Left lung (tissue), 10 donors: ENCODE data around the gene MRRF. TPM values are rescaled to one million over a fixed set of nuclear protein-coding genes. Genes with fewer than 3 reads are reported as not detected.
A peak's percentile ranks its signal among the peaks of the same experiment; 100 is the strongest.

ENCODE experiments used
- ATAC-seq: fragments of 200-7000 bp; cut with Tn5 transposase; one replicate; pipeline ENCODE4 v1.9.1; 2020; ENCODE audit warnings: moderate library complexity
- DNase-seq, 4 donors: peaks; one replicate each; pipeline ENCODE4 v3.0.0-alpha.2; 2013 to 2020
- H3K27ac ChIP-seq, 2 donors: fragments of 200-600 bp; sonication (generic) in 1 of 2; one replicate each; pipeline versions ENCODE4 v1.5.0 to v1.8.0; 2020 to 2021
- H3K27me3 ChIP-seq, 2 donors: fragments of 200-600 bp; sonication (generic) in 1 of 2; one replicate each; pipeline versions ENCODE4 v1.5.0 to v1.8.0; 2020 to 2021
- H3K36me3 ChIP-seq, 2 donors: fragments of 200-600 bp; sonication (generic) in 1 of 2; one replicate each; pipeline versions ENCODE4 v1.5.0 to v1.8.0; 2020 to 2021
- H3K4me1 ChIP-seq, 2 donors: fragments of 200-600 bp; one replicate each; pipeline ENCODE4 v1.8.0; 2021
- H3K4me3 ChIP-seq, 2 donors: fragments of 200-600 bp; sonication (generic) in 1 of 2; one replicate each; pipeline versions ENCODE4 v1.5.0 to v1.8.0; 2020 to 2021; ENCODE audit warnings: mild to moderate bottlenecking in 1 of 2
- H3K9me3 ChIP-seq, 2 donors: fragments of 200-600 bp; sonication (generic) in 1 of 2; one replicate each; pipeline versions ENCODE4 v1.5.0 to v1.8.0; 2020 to 2021
- intact Hi-C, 2 donors: fragments of 100-400 bp; cut with DNase I; formaldehyde crosslinking; loops; one replicate each; pipeline versions ENCODE4 v1.11.2 to v1.14.2; 2022
- polyA plus RNA-seq, 6 donors: library from polyadenylated mRNA; unstranded; fragments of 120-200 nt; gene quantifications; one replicate each; pipeline ENCODE4 v1.2.1, GENCODE V29; 2013; ENCODE audit not compliant: insufficient read length in 6 of 6
- total RNA-seq, 2 donors: library from RNA; stranded (reverse); fragmentation: NEBNext Ultra II Directional; extraction: Animal tissue kit (Norgen Biotek cat#: 25700); gene quantifications; one replicate each; pipeline ENCODE4 v1.2.1, GENCODE V29; 2021
- TF ChIP-seq, protein P1 (sequence below), 2 donors: fragments of 200-600 bp; sonication (generic) in 1 of 2; IDR thresholded peaks; one replicate each; pipeline versions ENCODE4 v1.5.0 to v1.8.0; 2021; ENCODE audit warnings: antibody characterized with exemption in 2 of 2
- donor health status: DM: no; HTN: yes; CAD: no.
- donor health status: DM: no; HTN: no; CAD: no.

MRRF gene
- total and polyA plus RNA-seq, 8 donors = 21.3 to 53.0 (median 41.2) TPM

DNA sequence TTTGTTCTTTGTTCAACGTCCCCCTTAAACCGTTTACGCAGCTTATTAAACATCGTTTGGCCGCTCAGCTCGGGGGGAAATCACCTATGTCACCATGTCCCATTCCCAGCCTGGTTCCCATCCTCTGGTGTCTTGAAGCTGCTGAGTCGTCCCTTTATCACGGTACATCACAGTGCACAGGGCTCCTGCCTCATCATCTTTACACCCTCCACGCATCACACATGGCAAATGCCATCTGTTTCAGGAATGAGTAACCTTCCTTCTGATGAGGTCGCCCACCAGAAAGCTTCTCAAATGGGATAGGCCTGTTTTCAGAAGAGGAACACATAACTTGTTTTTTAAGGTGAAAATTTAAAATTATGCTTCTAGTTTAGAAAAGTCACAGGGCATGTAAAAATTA, 28.0 kb upstream of the MRRF start:
- Histone ChIP-seq H3K4me1 (no peaks in the 10 kb centered on the region), H3K36me3 (peaks cover 0 to 33% of the 10 kb centered on the region in 2 donors), H3K27ac (no peak overlapping the region), H3K9me3 (no peaks in the 10 kb centered on the region), H3K27me3 (peaks cover 0 to 3% of the 10 kb centered on the region in 2 donors), H3K4me3 (no peak overlapping the region)
- ATAC-seq (no peak), DNase-seq (no peak)
- intact Hi-C loops = no loop called here
- TF ChIP-seq, protein P1, sequence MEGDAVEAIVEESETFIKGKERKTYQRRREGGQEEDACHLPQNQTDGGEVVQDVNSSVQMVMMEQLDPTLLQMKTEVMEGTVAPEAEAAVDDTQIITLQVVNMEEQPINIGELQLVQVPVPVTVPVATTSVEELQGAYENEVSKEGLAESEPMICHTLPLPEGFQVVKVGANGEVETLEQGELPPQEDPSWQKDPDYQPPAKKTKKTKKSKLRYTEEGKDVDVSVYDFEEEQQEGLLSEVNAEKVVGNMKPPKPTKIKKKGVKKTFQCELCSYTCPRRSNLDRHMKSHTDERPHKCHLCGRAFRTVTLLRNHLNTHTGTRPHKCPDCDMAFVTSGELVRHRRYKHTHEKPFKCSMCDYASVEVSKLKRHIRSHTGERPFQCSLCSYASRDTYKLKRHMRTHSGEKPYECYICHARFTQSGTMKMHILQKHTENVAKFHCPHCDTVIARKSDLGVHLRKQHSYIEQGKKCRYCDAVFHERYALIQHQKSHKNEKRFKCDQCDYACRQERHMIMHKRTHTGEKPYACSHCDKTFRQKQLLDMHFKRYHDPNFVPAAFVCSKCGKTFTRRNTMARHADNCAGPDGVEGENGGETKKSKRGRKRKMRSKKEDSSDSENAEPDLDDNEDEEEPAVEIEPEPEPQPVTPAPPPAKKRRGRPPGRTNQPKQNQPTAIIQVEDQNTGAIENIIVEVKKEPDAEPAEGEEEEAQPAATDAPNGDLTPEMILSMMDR (IDR thresholded peaks at IDR 0.05) = no peak

DNA sequence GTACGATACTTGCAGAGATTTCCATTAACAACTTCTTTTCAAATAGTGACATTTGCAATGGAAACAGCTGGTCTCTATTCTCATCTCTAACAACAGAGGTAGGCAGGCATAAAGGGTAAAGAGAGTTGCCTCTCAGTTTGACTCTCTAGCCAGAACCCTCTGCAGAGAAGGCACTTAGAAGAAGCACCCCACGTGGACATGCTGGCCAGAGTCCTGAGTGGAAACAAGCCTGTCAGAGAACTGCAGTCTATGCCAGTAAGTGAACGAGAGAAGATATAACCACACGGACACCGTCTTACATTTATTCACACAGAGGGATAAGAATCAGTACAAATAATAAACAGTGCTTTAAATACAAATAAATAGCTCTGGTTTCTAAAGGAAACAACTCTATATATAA, 25.0 kb upstream of the MRRF start:
- TF ChIP-seq, protein P1 (IDR thresholded peaks at IDR 0.05) = no peak
- no peaks in the 10 kb centered on the region for H3K27me3 ChIP-seq
- no peaks in the 10 kb centered on the region for H3K4me1 ChIP-seq
- H3K9me3 ChIP-seq = no peaks in the 10 kb centered on the region
- no peak for DNase-seq
- H3K36me3 ChIP-seq = peaks cover 0 to 64% of the 10 kb centered on the region in 2 donors
- intact Hi-C loops = no loop called here
- H3K4me3 ChIP-seq = no peak overlapping the region
- ATAC-seq = no peak
- H3K27ac ChIP-seq = no peak overlapping the region

DNA sequence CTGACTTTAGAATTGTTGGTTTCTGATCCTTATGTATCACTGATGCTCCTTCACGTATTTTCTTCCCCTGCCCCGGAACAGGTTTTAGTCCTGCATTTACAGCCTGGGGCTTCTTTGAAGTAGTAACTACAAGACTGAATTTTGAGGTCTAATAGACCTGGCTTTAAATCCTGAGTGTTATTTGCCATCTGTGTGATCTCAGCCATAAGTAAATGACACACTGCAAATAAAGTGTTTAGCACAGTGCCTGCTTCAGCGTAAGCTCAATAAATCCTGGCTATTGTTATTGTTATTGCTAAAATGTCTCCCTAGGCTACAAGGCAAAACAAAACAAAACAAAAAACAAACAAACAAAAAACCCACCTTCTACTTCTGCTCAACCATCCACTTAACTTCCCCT, 20.3 kb upstream of the MRRF start:
- TF ChIP-seq, protein P1 (IDR thresholded peaks at IDR 0.05) = no peak
- H3K4me1 ChIP-seq = peaks cover 0 to 4% of the 10 kb centered on the region in 2 donors
- no peaks in the 10 kb centered on the region for H3K27me3 ChIP-seq
- no peak for ATAC-seq
- DNase-seq = no peak
- intact Hi-C loops = no loop called here
- no peak overlapping the region for H3K27ac ChIP-seq
- H3K36me3 ChIP-seq = peaks cover 0 to 98% of the 10 kb centered on the region in 2 donors
- no peaks in the 10 kb centered on the region for H3K9me3 ChIP-seq
- H3K4me3 ChIP-seq = no peak overlapping the region

DNA sequence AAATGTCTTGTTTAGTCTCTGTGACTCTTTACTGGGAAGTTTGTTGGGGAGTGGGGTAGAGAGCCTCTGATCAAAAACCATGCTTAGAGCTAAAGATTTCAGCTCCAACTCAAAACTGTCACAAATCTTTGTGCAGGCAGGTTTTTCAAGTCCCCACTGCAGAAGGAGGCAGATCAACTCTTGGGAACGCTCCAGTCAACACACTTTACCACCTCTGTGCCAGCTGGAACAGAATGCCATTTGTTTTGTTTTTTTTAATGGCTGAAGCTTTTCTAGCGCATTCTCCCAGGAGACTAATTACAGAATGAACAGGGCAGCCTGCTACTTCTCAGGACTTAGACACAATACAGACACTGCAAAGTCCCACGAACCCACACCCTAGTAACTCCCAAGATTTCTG, 18.0 kb upstream of the MRRF start:
- H3K36me3 ChIP-seq = peaks cover 0 to 99% of the 10 kb centered on the region in 2 donors
- TF ChIP-seq, protein P1 (IDR thresholded peaks at IDR 0.05) = no peak
- intact Hi-C loops = no loop called here

DNA sequence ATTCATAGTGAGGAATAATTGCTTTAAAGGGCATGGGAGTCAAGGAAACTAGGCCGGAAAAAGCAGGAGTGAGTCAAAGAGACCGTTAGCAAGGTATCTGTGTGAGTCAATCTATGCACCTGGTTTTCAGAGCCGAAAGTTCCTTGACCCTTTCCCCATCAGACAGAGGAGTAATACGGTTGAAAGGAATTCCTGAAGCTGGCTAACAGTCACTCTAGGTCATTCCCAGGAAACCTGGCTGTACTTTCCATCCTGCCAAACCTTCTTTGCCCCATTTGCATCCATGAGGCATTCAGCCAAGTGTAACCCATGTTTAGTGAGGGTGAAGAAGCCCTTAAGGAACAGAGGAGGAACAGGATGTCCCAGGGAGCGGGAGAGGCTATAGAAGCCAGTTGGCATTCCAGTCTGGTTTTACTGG, 16.2 kb upstream of the MRRF start:
- peak; percentile 14 for ATAC-seq
- no peaks in the 10 kb centered on the region for H3K9me3 ChIP-seq
- peaks cover 0 to 4% of the 10 kb centered on the region in 2 donors for H3K4me1 ChIP-seq
- H3K27ac ChIP-seq = no peak overlapping the region
- no peak overlapping the region for H3K4me3 ChIP-seq
- peaks cover 0 to 89% of the 10 kb centered on the region in 2 donors for H3K36me3 ChIP-seq
- DNase-seq = no peak
- TF ChIP-seq, protein P1 (IDR thresholded peaks at IDR 0.05) = no peak
- no peaks in the 10 kb centered on the region for H3K27me3 ChIP-seq
- intact Hi-C loops = no loop called here

More for the DNA sequence above, 18.0 kb upstream of the MRRF start:
- Histone ChIP-seq H3K27me3 (no peaks in the 10 kb centered on the region), H3K4me3 (no peak overlapping the region), H3K27ac (no peak overlapping the region), H3K4me1 (peaks cover 0 to 4% of the 10 kb centered on the region in 2 donors), H3K9me3 (no peaks in the 10 kb centered on the region)
- no peak for DNase-seq
- ATAC-seq = no peak
